Activated CD4-positive, alpha-beta memory T cell treated with anti-CD3 and anti-CD28 coated beads, Interleukin-2, amount 10 ng/mL, durations not matched to agents 7 days and 5 days (primary cell): ENCODE data around the gene PRKAR2A. TPM values are rescaled to one million over a fixed set of nuclear protein-coding genes. Genes with fewer than 3 reads are reported as not detected.
A peak's percentile ranks its signal among the peaks of the same experiment; 100 is the strongest.
"Not testable (repeated sequence)": the region's sequence is repeated elsewhere in the genome, so short reads cannot be mapped to it uniquely, and the experiment has no call there.

ENCODE experiments used
- CTCF ChIA-PET: fragments of 350-600 bp; sonication (Branson Sonifier 250); formaldehyde crosslinking; loops from one replicate; lab custom pipeline; 2021; ENCODE audit warnings: antibody characterized with exemption, inconsistent platforms; lab: Charles Lee
- POLR2A ChIA-PET: fragments of 350-600 bp; sonication (Branson Sonifier 250); formaldehyde crosslinking; loops from one replicate; lab custom pipeline; 2021; ENCODE audit warnings: antibody characterized with exemption; lab: Charles Lee
- DNase-seq: peaks from one replicate; pipeline ENCODE4 v3.0.0-alpha.2; 2020
- H3K27ac Mint-ChIP-seq: one replicate; pipeline ENCODE4 v1.8.0; 2021; ENCODE audit warnings: mild to moderate bottlenecking, mixed read lengths
- H3K27me3 Mint-ChIP-seq: one replicate; pipeline ENCODE4 v1.8.0; 2021; ENCODE audit warnings: mixed read lengths
- H3K36me3 Mint-ChIP-seq: one replicate; pipeline ENCODE4 v1.8.0; 2021; ENCODE audit warnings: low read depth, mixed read lengths
- H3K4me1 Mint-ChIP-seq: one replicate; pipeline ENCODE4 v1.8.0; 2021; ENCODE audit warnings: mixed read lengths
- H3K4me3 Mint-ChIP-seq: one replicate; pipeline ENCODE4 v1.8.0; 2021; ENCODE audit warnings: mild to moderate bottlenecking, mixed read lengths
- H3K9me3 Mint-ChIP-seq: one replicate; pipeline ENCODE4 v1.8.0; 2021; ENCODE audit warnings: mixed read lengths
- total RNA-seq, 2 experiments: library from RNA; stranded (reverse); gene quantifications; one replicate each; pipeline ENCODE4 v1.2.3, GENCODE V29; 2021

The PRKAR2A gene
- total RNA-seq, 2 experiments from 2014 or later, result 28.3 to 29.7 TPM

DNA sequence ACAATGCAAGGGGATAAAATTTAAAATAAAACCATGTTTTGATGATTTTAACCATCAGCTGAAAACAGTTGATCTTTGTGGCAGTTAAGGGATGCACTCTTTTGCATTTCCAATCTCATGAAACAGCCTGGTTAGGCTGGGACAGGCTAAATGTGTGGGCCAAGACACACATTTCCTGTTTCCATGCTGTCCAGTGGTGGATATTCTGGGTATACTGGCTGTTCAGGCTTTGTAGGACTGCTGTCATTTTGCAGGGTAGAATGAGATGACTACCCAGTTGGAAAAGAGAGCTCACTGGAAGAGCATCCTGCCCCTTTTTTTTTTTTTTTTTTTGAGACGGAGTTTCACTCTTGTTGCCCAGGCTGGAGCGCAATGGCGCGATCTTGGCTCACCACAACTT is 88.6 kb downstream of the PRKAR2A start:
- no peaks in the 10 kb centered on the region for H3K27me3 Mint-ChIP-seq
- ChIA-PET CTCF (interaction anchor here (1.1 kb wide), 1 partner anchor 19 kb away, joined by 4 read pairs; no protein-coding TSS in a partner anchor), POLR2A (interaction anchor here (0.7 kb wide), 1 partner anchor 89 kb away, joined by 3 read pairs; no protein-coding TSS in a partner anchor)
- H3K4me3 Mint-ChIP-seq, result no peak overlapping the region
- H3K4me1 Mint-ChIP-seq, result no peaks in the 10 kb centered on the region
- H3K36me3 Mint-ChIP-seq, result peaks cover 6% of the 10 kb centered on the region
- no peaks in the 10 kb centered on the region for H3K9me3 Mint-ChIP-seq
- no peak overlapping the region for H3K27ac Mint-ChIP-seq
- no peak for DNase-seq

DNA sequence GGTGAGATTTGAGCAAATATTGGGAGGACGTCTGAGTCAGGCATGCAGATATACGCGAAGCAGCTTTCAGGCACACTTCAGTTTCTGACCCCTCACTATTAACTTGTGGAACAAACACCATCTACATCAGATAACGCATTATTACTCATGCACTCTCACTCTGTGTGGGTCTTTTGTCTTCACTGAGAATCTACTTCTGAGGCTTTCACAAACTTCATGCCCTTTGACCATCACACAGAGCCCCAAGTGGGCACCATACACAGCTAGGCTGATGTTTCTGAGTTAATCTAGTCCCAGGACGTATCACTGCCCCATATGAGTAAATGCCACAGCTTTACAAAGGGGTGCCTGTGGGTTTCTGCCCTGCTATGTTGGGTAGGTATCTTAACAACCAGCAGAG is 91.0 kb downstream of the PRKAR2A start:
- peaks cover 9% of the 10 kb centered on the region for H3K36me3 Mint-ChIP-seq
- H3K9me3 Mint-ChIP-seq, result no peaks in the 10 kb centered on the region
- H3K27me3 Mint-ChIP-seq, result no peaks in the 10 kb centered on the region
- CTCF ChIA-PET, result no interaction called here
- no peak overlapping the region for H3K4me3 Mint-ChIP-seq
- H3K27ac Mint-ChIP-seq, result no peak overlapping the region
- POLR2A ChIA-PET, result interaction anchor here (0.5 to 1.2 kb wide), 3 partner anchors 17 to 91 kb away, joined by 3 read pairs; partner anchors contain the start of gene PRKAR2A
- no peaks in the 10 kb centered on the region for H3K4me1 Mint-ChIP-seq
- no peak for DNase-seq

DNA sequence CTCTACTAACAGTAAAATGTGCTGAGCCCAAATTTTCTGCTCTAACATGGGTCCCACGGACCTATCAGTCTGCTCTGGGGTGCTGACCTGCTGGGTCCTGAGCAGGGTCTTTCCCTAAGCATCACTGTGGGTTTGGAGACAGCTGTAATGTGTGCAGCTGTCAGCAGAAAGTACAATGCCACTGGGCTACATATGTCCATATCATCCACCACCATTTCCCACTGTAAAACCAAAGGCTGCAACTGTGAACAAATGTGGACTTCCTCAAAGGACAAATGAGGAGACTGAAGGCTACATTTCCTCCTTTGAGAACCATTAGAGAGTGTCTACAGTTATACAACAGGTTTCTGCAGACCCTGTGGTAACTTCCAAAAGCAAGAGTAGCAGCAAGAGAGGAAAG is 96.8 kb downstream of the PRKAR2A start:
- H3K9me3 Mint-ChIP-seq, result no peaks in the 10 kb centered on the region
- no peak overlapping the region for H3K4me3 Mint-ChIP-seq
- no peak overlapping the region for H3K27ac Mint-ChIP-seq
- POLR2A ChIA-PET, result no interaction called here
- no peak for DNase-seq
- no peaks in the 10 kb centered on the region for H3K4me1 Mint-ChIP-seq
- peaks cover 15% of the 10 kb centered on the region for H3K36me3 Mint-ChIP-seq
- no peaks in the 10 kb centered on the region for H3K27me3 Mint-ChIP-seq
- CTCF ChIA-PET, result interaction anchor here (3.6 kb wide), 1 partner anchor 11 kb away, joined by 21 read pairs; no protein-coding TSS in a partner anchor

DNA sequence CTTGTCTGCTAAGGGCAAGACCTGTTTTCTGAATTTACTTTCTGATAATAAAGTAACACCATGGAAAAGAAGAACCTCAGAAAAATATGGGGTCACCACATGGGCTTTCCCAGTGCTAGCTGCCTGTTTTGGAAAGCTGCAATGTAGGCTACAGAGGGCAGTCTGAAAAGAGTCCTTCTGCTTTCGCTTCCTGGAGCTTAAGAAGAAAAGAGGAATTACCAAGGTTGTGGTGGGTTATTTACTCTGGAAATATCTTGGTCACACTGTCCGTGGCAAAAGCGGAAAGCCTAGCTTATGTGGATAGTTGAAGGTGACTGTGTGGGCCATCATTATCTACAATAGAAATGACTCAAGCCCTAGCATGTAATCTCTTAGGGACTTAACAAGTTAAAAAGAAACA is 98.9 kb downstream of the PRKAR2A start:
- ChIA-PET CTCF (interaction anchor here (3.6 kb wide), 1 partner anchor 9 kb away, joined by 21 read pairs; no protein-coding TSS in a partner anchor), POLR2A (no interaction called here)
- H3K4me1 Mint-ChIP-seq, result no peaks in the 10 kb centered on the region
- no peak overlapping the region for H3K27ac Mint-ChIP-seq
- no peaks in the 10 kb centered on the region for H3K27me3 Mint-ChIP-seq
- H3K4me3 Mint-ChIP-seq, result no peak overlapping the region
- H3K9me3 Mint-ChIP-seq, result no peaks in the 10 kb centered on the region
- no peak for DNase-seq
- peaks cover 18% of the 10 kb centered on the region for H3K36me3 Mint-ChIP-seq

DNA sequence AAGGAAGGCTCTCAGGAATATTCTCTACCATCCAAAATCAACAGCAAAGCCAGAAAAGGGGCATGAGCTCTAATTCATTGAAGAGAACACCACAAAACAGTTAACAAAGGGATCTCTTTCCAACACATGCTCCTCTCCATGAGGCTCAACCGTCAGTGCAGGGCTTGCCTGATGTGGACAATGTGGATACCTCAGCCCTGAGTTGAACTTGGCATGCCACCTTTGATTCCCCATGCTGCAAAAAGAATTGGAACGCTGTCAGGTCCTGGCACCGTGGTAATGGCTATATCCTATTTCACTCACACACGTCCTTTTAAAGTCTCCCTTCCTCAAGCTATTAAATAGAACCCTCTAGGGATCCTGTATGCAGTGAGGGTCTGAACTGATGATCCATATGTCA is 100.0 kb downstream of the PRKAR2A start:
- H3K9me3 Mint-ChIP-seq, result no peaks in the 10 kb centered on the region
- H3K27ac Mint-ChIP-seq, result no peak overlapping the region
- no peak for DNase-seq
- H3K27me3 Mint-ChIP-seq, result no peaks in the 10 kb centered on the region
- ChIA-PET CTCF (interaction anchor here (0.7 kb wide), 1 partner anchor 138 kb away, joined by 3 read pairs; the partner anchor contains the start of gene UQCRC1), POLR2A (no interaction called here)
- peaks cover 15% of the 10 kb centered on the region for H3K36me3 Mint-ChIP-seq
- H3K4me1 Mint-ChIP-seq, result no peaks in the 10 kb centered on the region
- H3K4me3 Mint-ChIP-seq, result no peak overlapping the region

DNA sequence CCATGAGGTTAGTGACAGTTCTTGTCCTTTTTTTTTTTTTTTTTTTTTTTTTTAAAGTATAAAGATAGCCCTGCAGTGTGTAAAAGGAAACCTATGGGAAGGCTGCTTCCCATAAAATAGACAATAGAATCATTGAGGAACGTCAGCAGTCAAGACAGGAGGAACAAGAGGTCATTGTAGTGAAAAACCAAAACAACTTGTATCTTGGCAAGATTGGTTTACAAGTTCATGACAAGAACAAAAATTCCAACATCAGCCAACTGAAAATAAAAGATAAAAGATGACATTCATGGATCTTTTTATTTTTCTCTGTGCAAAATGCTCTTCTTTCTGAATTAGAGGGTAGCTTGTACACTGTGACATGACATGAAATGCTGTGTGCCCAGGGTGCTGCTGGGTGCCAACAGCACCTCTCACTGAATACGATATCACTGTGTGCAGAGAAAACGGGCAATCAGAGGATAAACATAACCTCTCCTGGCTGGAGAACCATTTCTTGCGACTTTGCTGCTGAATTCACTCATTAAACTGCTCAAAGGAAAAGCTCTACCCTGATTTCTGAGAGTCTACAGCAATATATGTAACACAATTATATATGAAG is 100.6 kb downstream of the PRKAR2A start:
- CTCF ChIA-PET, result interaction anchor here (0.7 kb wide), 1 partner anchor 241 kb away, joined by 5 read pairs; no protein-coding TSS in a partner anchor
- Mint-ChIP-seq H3K36me3 (peaks cover 15% of the 10 kb centered on the region), H3K27me3 (no peaks in the 10 kb centered on the region), H3K4me3 (no peak overlapping the region), H3K9me3 (no peaks in the 10 kb centered on the region), H3K4me1 (no peaks in the 10 kb centered on the region), H3K27ac (no peak overlapping the region)
- DNase-seq, result no peak
- POLR2A ChIA-PET, result no interaction called here

DNA sequence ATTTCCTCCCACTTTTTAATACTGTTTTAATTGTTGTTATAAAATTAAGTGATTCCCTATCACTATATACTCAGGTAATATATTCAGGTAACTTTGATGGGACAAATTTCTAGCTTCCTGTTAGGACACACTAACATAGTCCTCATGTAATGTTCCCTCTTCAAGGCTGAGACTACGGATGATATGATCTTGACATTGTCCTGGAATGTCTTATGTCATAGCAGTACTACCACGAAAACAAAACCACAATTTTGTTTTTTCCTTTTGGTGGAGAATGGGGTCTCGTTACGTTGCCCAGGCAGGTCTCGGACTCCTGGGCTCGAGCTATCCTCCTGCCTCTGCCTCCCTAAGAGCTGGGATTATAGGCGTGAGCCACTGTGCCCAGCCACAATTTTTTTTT is 103.9 kb downstream of the PRKAR2A start:
- ChIA-PET POLR2A (no interaction called here), CTCF (no interaction called here)
- H3K4me3 Mint-ChIP-seq, result no peak overlapping the region
- H3K4me1 Mint-ChIP-seq, result no peaks in the 10 kb centered on the region
- DNase-seq, result no peak
- H3K27me3 Mint-ChIP-seq, result no peaks in the 10 kb centered on the region
- H3K9me3 Mint-ChIP-seq, result no peaks in the 10 kb centered on the region
- H3K36me3 Mint-ChIP-seq, result peaks cover 5% of the 10 kb centered on the region
- no peak overlapping the region for H3K27ac Mint-ChIP-seq

DNA sequence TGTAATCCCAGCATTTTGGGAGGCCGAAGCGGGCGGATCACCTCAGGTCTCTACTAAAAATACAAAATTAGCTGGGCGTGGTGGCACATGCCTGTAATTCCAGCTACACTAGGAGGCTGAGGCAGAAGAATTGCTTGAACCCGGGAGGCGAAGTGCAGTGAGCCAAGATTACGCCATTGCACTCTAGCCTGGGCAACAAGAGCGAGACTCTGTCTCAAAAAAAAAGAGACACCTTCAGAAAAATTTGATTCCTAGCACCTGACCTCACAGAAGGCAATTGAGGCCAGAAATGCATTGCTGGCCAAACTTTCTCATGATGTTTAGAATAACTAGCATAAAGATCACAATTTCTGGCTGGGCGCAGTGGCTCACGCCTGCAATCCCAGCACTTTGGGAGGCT is 106.4 kb downstream of the PRKAR2A start:
- POLR2A ChIA-PET, DNase-seq, H3K36me3 Mint-ChIP-seq, H3K4me3 Mint-ChIP-seq, H3K4me1 Mint-ChIP-seq, H3K27me3 Mint-ChIP-seq, H3K9me3 Mint-ChIP-seq, H3K27ac Mint-ChIP-seq: not testable (repeated sequence)
- CTCF ChIA-PET, result interaction anchor here (0.6 to 2.3 kb wide), 2 partner anchors 24 to 71 kb away, joined by 4 to 10 read pairs; partner anchors contain the start of gene IP6K2

DNA sequence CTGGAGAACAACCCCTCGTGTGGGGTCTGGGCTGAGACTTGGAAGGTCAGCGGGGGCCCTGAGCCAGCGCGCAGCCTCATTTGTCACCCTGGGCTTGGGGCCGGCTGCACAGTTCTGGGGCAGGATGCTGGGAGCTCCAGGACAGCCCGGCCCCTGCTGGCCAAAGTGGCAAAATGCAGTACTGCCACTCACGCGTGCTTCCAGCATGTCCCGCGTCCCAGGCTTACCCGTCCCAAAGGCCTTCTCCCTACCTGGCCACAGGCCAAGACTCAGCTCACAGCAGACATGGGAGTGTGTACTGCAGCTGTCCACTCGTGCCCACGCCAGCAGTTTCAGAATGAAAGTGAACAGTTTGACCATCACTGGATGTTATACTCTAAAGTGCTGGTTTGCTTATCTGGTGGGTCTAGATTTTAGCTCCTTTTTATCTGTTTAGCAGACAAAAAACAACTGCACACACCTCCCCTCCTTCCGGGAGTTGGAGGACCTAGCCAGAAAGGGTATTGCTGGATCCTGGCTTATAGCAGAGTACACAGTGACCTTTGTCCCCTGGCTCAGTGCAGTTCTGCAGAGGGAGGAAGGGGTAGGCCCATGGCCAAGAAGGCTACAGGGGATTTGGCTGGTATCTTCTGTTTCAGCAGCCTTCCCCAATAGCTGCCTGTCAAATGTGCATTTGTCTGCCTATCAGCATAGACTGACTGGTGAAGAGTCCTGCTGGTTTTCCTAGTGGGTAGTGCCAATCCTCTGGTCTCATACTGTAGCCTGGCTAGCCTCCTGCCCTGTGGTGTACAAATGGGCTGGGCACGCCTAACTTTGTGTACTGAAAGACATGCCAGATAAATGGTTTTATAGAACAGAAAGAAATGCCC is 107.5 kb downstream of the PRKAR2A start:
- CTCF ChIA-PET, result interaction anchor here (0.5 to 2.3 kb wide), 34 partner anchors 9 to 864 kb away, joined by 3 to 21 read pairs (median 4); partner anchors contain the start of genes IP6K2, SLC25A20 and SLC26A6
- no peaks in the 10 kb centered on the region for H3K27me3 Mint-ChIP-seq
- peak; percentile 57 for DNase-seq
- POLR2A ChIA-PET, result interaction anchor here (2.1 to 2.8 kb wide), 2 partner anchors 23 to 158 kb away, joined by 5 to 11 read pairs; partner anchors contain the start of genes IP6K2 and SLC25A20
- no peak overlapping the region for H3K27ac Mint-ChIP-seq
- no peaks in the 10 kb centered on the region for H3K9me3 Mint-ChIP-seq
- H3K4me3 Mint-ChIP-seq, result no peak overlapping the region
- H3K4me1 Mint-ChIP-seq, result no peaks in the 10 kb centered on the region
- no peaks in the 10 kb centered on the region for H3K36me3 Mint-ChIP-seq

DNA sequence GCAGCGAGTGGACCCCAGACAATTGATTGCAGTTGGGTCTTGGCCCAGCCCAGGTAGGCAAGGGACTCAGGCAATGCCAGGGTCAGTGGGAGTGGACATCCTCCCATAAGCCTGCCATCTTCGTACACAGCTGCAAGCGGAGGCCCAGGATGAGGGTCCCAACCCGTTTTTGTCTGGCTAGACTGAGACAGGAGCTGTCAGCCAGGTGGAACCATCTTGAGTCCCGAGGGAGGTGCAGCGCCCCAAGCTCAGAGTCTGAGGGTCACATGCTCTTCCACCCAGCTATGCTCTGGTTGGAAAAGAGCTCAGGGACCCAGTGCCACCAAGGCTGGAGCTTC is 108.1 kb downstream of the PRKAR2A start:
- Mint-ChIP-seq H3K36me3 (no peaks in the 10 kb centered on the region), H3K9me3 (no peaks in the 10 kb centered on the region), H3K4me1 (no peaks in the 10 kb centered on the region), H3K27ac (no peak overlapping the region), H3K4me3 (no peak overlapping the region), H3K27me3 (no peaks in the 10 kb centered on the region)
- ChIA-PET POLR2A (interaction anchor here (2.1 to 2.8 kb wide), 2 partner anchors 22 to 159 kb away, joined by 5 to 11 read pairs; partner anchors contain the start of genes IP6K2 and SLC25A20), CTCF (interaction anchor here (0.5 to 2.3 kb wide), 33 partner anchors 9 to 545 kb away, joined by 3 to 21 read pairs (median 4); partner anchors contain the start of genes IP6K2, SLC25A20 and SLC26A6)
- no peak for DNase-seq

DNA sequence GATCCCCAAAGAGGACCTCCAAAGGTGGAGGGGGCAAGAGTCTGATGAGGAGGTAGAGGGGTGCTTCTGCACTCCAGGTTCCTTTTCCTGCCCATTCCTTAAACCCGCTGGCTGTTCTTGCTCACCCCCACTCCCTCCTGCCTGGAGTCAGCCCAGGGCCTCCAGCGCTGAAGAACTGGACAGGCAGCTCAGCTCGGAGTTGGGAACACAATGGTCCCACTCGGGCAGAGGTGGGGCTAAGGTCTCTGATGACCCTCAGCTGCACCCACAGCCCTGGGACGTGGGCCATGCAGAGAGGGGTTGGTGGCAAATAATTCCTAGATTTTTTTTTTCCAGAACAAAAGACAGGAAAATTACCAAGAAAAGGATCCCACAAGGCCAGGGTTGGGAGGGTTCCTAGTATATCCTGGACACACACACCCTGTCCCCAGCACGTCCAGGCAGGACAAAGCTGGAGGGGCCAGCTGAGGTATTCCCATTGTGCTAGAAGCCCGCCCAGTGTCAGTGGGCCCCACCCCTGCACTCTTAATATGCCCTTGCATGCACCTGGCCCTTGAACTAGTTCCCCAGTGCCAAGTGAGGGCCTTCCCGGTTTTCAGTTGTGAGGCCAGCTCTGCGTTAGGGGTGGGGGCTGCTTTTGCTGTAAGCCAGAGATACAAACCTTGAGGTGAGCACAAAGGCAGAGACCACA is 108.6 kb downstream of the PRKAR2A start:
- Mint-ChIP-seq H3K27me3 (no peaks in the 10 kb centered on the region), H3K9me3 (no peaks in the 10 kb centered on the region), H3K36me3 (no peaks in the 10 kb centered on the region), H3K4me3 (no peak overlapping the region), H3K27ac (no peak overlapping the region), H3K4me1 (no peaks in the 10 kb centered on the region)
- no peak for DNase-seq
- ChIA-PET POLR2A (interaction anchor here (2.1 to 2.8 kb wide), 2 partner anchors 22 to 160 kb away, joined by 5 to 11 read pairs; partner anchors contain the start of genes IP6K2 and SLC25A20), CTCF (interaction anchor here (0.5 to 2.3 kb wide), 29 partner anchors 8 to 545 kb away, joined by 3 to 21 read pairs (median 4); partner anchors contain the start of genes IP6K2 and SLC26A6)

DNA sequence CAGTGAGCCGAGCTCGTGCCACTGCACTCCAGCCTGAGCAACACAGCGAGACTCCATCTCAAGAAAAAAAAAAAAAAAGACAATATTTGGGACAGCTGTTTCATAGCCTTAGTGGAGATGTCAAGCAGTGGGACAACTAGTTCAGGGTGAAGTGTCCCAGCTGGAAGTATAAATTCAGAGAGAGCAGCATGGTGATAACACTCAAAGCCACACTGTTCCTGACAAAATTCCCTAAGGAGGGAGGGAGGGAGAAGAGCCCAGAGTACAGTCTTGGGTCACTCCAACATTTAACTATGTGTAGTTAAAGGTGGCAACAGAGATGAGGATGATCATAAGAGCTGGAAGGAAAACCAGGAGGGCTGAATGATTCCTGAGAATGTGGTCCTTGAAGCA is 109.5 kb downstream of the PRKAR2A start:
- no peak for DNase-seq
- H3K4me3 Mint-ChIP-seq, result no peak overlapping the region
- no peaks in the 10 kb centered on the region for H3K9me3 Mint-ChIP-seq
- no peaks in the 10 kb centered on the region for H3K27me3 Mint-ChIP-seq
- no peak overlapping the region for H3K27ac Mint-ChIP-seq
- POLR2A ChIA-PET, result interaction anchor here (1.2 to 2.8 kb wide), 2 partner anchors 21 to 160 kb away, joined by 3 to 11 read pairs; partner anchors contain the start of gene IP6K2
- no peaks in the 10 kb centered on the region for H3K36me3 Mint-ChIP-seq
- H3K4me1 Mint-ChIP-seq, result no peaks in the 10 kb centered on the region
- CTCF ChIA-PET, result interaction anchor here (0.6 to 3.2 kb wide), 6 partner anchors 21 to 215 kb away, joined by 3 to 11 read pairs (median 4); partner anchors contain the start of genes IP6K2, PRKAR2A and SLC26A6
